Caki2 (cell line): ENCODE data around the gene BRF1. TPM values are rescaled to one million over a fixed set of nuclear protein-coding genes. Genes with fewer than 3 reads are reported as not detected.

Experiments used
- DNase-seq: peaks from one replicate; pipeline ENCODE4 v3.0.0-alpha.2; 2015; ENCODE audit warnings: low read depth
- in situ Hi-C: cut with HindIII; loops from 2 replicates; pipeline ENCODE4 v1.10.0; 2016; ENCODE audit warnings: low sequenced_read_pairs, low pct_unique_long_range_greater_than_20kb, mixed read lengths
- total RNA-seq: library from RNA; depleted of rRNA; stranded (reverse); fragments of >200 nt; shearing (Covaris generic); gene quantifications from 2 replicates; pipeline ENCODE4 v1.2.3, GENCODE V29; 2014; ENCODE audit warnings: low replicate concordance; rRNA removed

Gene BRF1
- total RNA-seq, 1 experiment from 2014 or later: 21.8 TPM

- no peak for DNase-seq
- in situ Hi-C loops: no loop called here
Measured at GRCh38 chr14:105163040-105163742, 137.6 kb downstream of the BRF1 start.

GRCh38 chr14:105162669-105162979 lies 138.2 kb downstream of the BRF1 start:
- in situ Hi-C loops: no loop called here
- no peak for DNase-seq

GRCh38 chr14:105161964-105162668 lies 138.7 kb downstream of the BRF1 start:
- in situ Hi-C loops: no loop called here
- no peak for DNase-seq

- in situ Hi-C loops: no loop called here
Measured at GRCh38 chr14:105161309-105161708, 139.5 kb downstream of the BRF1 start.

GRCh38 chr14:105160776-105161175 lies 140.0 kb downstream of the BRF1 start:
- in situ Hi-C loops: no loop called here
- DNase-seq: no peak

More at GRCh38 chr14:105161309-105161708, 139.5 kb downstream of the BRF1 start:
- no peak for DNase-seq

- in situ Hi-C loops: no loop called here
- no peak for DNase-seq
Measured at GRCh38 chr14:105159344-105159743, 141.5 kb downstream of the BRF1 start.

Other genes starting within 250 kb of the BRF1 start
- 0.71 TPM in 1 of 2 replicates, not detected in the other for gene GPR132, start 235.6 kb downstream of the BRF1 start, total RNA-seq
- 1.1 and 5.0 TPM in 2 replicates for gene JAG2, start 132.2 kb downstream of the BRF1 start, total RNA-seq
- 16.6 and 25.8 TPM in 2 replicates for gene NUDT14, start 119.7 kb downstream of the BRF1 start, total RNA-seq
- gene BTBD6, start 52.5 kb downstream of the BRF1 start, total RNA-seq: 11.5 and 19.6 TPM in 2 replicates
- 23.2 and 30.0 TPM in 2 replicates for gene PACS2, start 13.7 kb upstream of the BRF1 start, total RNA-seq
- gene TEX22, start 97.5 kb upstream of the BRF1 start, total RNA-seq: 0.24 and 0.90 TPM in 2 replicates
- 16.9 and 18.9 TPM in 2 replicates for gene MTA1, start 118.8 kb upstream of the BRF1 start, total RNA-seq
- 181 and 245 TPM in 2 replicates for gene CRIP2, start 173.8 kb upstream of the BRF1 start, total RNA-seq
- gene CRIP1, start 185.9 kb upstream of the BRF1 start, total RNA-seq: not detected in 2 replicates
- gene TEDC1, start 190.2 kb upstream of the BRF1 start, total RNA-seq: 54.2 and 55.3 TPM in 2 replicates
- gene TMEM121, start 225.6 kb upstream of the BRF1 start, total RNA-seq: 9.1 and 21.2 TPM in 2 replicates